Measurements from ENCODE around the gene TMEM203. TPM values are rescaled to one million over a fixed set of nuclear protein-coding genes. Genes with fewer than 3 reads are reported as not detected.

The TMEM203 gene
- total RNA-seq, 4 donors from 2014 or later: 19.4 to 29.6 (median 25.4) TPM

- WGBS, 2 donors: 8 to 47% methylated on average over 2 to 12 of the region's 21 CpGs
- DNase-seq: no peak
- no peaks in the 10 kb centered on the region for H3K9me3 ChIP-seq
- no peak overlapping the region for H3K4me3 ChIP-seq
- intact Hi-C loops (cut with DNase I): no loop called here
- TF ChIP-seq, protein P1, sequence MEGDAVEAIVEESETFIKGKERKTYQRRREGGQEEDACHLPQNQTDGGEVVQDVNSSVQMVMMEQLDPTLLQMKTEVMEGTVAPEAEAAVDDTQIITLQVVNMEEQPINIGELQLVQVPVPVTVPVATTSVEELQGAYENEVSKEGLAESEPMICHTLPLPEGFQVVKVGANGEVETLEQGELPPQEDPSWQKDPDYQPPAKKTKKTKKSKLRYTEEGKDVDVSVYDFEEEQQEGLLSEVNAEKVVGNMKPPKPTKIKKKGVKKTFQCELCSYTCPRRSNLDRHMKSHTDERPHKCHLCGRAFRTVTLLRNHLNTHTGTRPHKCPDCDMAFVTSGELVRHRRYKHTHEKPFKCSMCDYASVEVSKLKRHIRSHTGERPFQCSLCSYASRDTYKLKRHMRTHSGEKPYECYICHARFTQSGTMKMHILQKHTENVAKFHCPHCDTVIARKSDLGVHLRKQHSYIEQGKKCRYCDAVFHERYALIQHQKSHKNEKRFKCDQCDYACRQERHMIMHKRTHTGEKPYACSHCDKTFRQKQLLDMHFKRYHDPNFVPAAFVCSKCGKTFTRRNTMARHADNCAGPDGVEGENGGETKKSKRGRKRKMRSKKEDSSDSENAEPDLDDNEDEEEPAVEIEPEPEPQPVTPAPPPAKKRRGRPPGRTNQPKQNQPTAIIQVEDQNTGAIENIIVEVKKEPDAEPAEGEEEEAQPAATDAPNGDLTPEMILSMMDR (IDR thresholded peaks at IDR 0.05): no peak
- TF ChIP-seq POLR2A (IDR thresholded peaks at IDR 0.05): no peak
- peaks cover 7 to 77% (median 21%) of the 10 kb centered on the region in 3 donors for H3K4me1 ChIP-seq
- H3K27ac ChIP-seq: peak overlapping the region in 1 of 4 donors; percentile 42
- H3K27me3 ChIP-seq: peaks cover 9 to 74% (median 12%) of the 10 kb centered on the region in 4 donors
- peaks cover 0 to 16% (median 3%) of the 10 kb centered on the region in 3 donors for H3K36me3 ChIP-seq
Observed at GRCh38 chr9:137172901-137173795, 32.3 kb downstream of the TMEM203 start.

DNA sequence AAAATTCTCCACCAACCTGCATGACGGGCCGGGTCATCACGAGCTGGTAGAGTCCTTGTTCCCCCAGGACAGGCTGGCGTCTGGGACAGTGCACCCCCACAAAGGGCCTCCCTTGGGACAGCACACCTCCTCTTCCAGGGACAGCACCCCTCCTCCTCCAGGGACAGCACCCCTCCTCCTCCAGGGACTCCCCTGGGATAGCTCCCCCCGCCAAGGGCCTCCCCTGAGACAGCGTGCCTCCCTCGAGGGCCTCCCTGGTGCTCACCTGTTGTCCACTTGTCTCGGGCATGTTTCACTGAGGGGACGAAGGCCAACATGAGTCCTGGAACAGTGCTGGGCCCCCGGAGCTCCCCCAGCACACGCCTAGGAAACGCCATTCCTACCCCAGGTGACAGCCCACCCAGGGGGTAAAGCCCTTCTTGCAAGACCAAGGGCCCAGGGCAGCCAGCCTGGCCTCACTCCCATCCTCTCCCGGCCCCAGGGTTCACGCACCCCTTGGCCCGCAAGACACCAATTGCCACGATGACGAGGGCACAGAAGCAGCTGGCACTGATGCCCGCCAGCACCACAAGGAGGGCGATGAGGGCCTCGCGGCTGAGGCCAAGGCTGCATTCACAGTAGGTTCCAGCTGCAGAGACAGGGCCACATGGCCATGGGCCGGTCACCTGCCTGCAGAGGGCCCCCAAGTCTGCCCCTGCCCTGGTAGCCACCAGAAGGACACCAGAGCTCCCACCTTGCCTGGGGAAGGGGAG lies 34.1 kb downstream of the TMEM203 start:
- H3K27me3 ChIP-seq: peaks cover 23 to 93% (median 27%) of the 10 kb centered on the region in 4 donors
- H3K4me3 ChIP-seq: no peak overlapping the region
- WGBS, 2 donors: 80% methylated on average over 3 of the region's 22 CpGs; no CpG with 5 or more reads in 1 of the 2 donors
- TF ChIP-seq, protein P1 (IDR thresholded peaks at IDR 0.05): no peak
- no peak for TF ChIP-seq POLR2A (IDR thresholded peaks at IDR 0.05)
- no peaks in the 10 kb centered on the region for H3K36me3 ChIP-seq
- no peaks in the 10 kb centered on the region for H3K9me3 ChIP-seq
- peaks cover 13 to 82% (median 29%) of the 10 kb centered on the region in 3 donors for H3K4me1 ChIP-seq
- no peak for DNase-seq
- intact Hi-C loops (cut with DNase I): no loop called here
- peak overlapping the region in 1 of 4 donors; percentile 28 for H3K27ac ChIP-seq

DNA sequence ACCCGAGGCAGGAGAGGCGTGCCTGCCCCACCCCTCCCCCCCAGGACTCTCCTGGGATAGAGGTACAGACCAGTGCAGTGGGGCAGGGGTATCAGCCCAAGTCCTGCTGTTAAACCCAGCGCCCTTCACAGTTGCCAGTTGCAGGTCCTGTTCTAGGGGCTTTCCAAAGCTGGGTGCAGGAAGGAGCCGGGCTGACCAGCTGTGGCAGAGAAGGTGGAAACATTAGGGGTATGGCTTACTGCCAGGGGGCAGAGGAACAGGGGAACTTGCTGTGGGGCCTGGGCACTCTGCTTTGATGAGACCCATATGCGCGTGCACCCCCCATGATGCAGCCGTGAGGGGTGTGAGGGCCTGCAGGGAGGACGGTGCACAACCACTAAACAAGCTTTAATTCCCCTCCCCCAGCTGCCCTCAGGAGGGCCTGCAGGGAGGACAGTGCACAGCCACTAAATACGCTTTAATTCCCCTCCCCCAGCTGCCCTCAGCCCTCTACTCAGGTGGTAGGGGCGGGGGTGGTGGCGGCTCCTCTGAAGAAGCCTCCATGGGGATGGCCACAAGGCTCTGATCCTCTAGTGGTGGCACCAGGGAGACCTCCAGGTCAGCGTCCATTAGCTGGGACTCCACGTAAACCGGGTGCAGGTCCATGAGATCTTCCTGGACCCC lies 34.8 kb downstream of the TMEM203 start:
- no peak overlapping the region for H3K4me3 ChIP-seq
- WGBS, 2 donors: 32 to 71% methylated on average over 1 to 5 of the region's 14 CpGs
- TF ChIP-seq POLR2A (IDR thresholded peaks at IDR 0.05): no peak
- TF ChIP-seq, protein P1 (IDR thresholded peaks at IDR 0.05): no peak
- no peak overlapping the region for H3K27ac ChIP-seq
- no peak for DNase-seq
- H3K36me3 ChIP-seq: no peaks in the 10 kb centered on the region
- intact Hi-C loops (cut with DNase I): no loop called here
- peaks cover 23 to 100% (median 33%) of the 10 kb centered on the region in 4 donors for H3K27me3 ChIP-seq
- H3K4me1 ChIP-seq: peaks cover 13 to 75% (median 29%) of the 10 kb centered on the region in 3 donors
- H3K9me3 ChIP-seq: no peaks in the 10 kb centered on the region

DNA sequence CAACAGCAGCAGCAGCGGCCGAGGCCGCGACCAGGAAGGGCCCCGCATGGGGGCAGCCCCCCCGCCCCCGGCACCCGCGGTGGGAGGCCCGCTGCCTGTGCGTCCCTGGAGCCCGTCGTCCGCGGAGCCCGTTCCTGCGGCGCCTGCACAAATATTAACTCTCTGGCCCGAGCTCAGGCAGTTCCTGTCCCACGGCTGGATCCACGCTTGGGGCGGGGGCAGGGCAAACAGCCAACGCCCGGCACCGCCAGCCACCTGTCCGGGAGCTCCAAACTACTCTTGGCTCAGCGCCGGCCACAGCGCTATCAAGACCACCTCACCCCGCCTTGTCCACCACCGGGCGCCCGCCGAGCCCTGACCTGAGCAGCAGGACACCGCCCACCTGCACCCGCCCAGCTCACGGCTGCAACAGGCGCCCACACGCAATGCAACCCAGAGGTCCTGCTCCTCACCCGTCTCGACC lies 35.5 kb downstream of the TMEM203 start, which contains the start of gene LRRC26:
Gene LRRC26 (minus strand): TSS at position 156 of the 463 bp plus-strand sequence. CDS start 108 bp downstream, at position 48.
- Histone ChIP-seq H3K27ac (no peak within 1 kb of the TSS), H3K9me3 (no peaks in the 10 kb centered on the region), H3K36me3 (no peaks in the 10 kb centered on the region), H3K27me3 (peaks cover 23 to 100% (median 40%) of the 10 kb centered on the region in 4 donors), H3K4me3 (peak within 1 kb of the TSS; percentile 26 to 58 (median 36)), H3K4me1 (peaks cover 10 to 68% (median 29%) of the 10 kb centered on the region in 3 donors)
- DNase-seq: no peak
- intact Hi-C loops (cut with DNase I): no loop called here
- no peak for TF ChIP-seq POLR2A (IDR thresholded peaks at IDR 0.05)
- TF ChIP-seq, protein P1 (IDR thresholded peaks at IDR 0.05): no peak
- 18% methylated on average over 19 of the region's 41 CpGs; no CpG with 5 or more reads in 1 of the 2 donors for WGBS, 2 donors
